Spleen (tissue), 11 donors: ENCODE results near the gene HOXC12. TPM values are rescaled to one million over a fixed set of nuclear protein-coding genes. Genes with fewer than 3 reads are reported as not detected.

Source experiments
- DNase-seq: peaks from one replicate; pipeline ENCODE4 v3.0.0-alpha.2; 2020
- H3K27ac ChIP-seq, 8 donors: fragments of 200-600 bp; sonication (generic) in 7 of 8; 1 replicate in 4 of 8; 2 replicates in 4 of 8; pipeline versions ENCODE4 v1.5.0 to v1.8.0; 2016 to 2021; ENCODE audit warnings: inconsistent platforms in 4 of 8, mild to moderate bottlenecking in 4 of 8, moderate library complexity in 1 of 8
- H3K27me3 ChIP-seq, 7 donors: fragments of 200-600 bp; sonication (generic) in 6 of 7; replicated peaks in 1 of 7; 1 replicate in 4 of 7; 2 replicates in 3 of 7; pipeline versions ENCODE4 v1.5.0 to v1.8.0; 2016 to 2021; ENCODE audit warnings: inconsistent platforms in 3 of 7, mild to moderate bottlenecking in 1 of 7
- H3K36me3 ChIP-seq, 6 donors: fragments of 200-600 bp; sonication (generic) in 5 of 6; 1 replicate in 4 of 6; 2 replicates in 2 of 6; pipeline versions ENCODE4 v1.5.0 to v1.8.0; 2016 to 2021; ENCODE audit warnings: inconsistent platforms in 2 of 6
- H3K4me1 ChIP-seq, 6 donors: fragments of 200-600 bp; sonication (generic) in 5 of 6; 1 replicate in 3 of 6; 2 replicates in 3 of 6; pipeline versions ENCODE4 v1.5.0 to v1.8.0; 2016 to 2021; ENCODE audit warnings: inconsistent platforms in 3 of 6
- H3K4me3 ChIP-seq, 8 donors: fragments of 200-600 bp; sonication (generic) in 7 of 8; 1 replicate in 4 of 8; 2 replicates in 4 of 8; pipeline versions ENCODE4 v1.5.0 to v1.8.0; 2016 to 2021; ENCODE audit warnings: inconsistent platforms in 4 of 8, mild to moderate bottlenecking in 4 of 8, moderate library complexity in 2 of 8
- H3K9me3 ChIP-seq, 8 donors: fragments of 200-600 bp; sonication (generic) in 7 of 8; 1 replicate in 4 of 8; 2 replicates in 4 of 8; pipeline versions ENCODE4 v1.5.0 to v1.8.0; 2016 to 2021; ENCODE audit warnings: inconsistent platforms in 4 of 8
- POLR2A ChIP-seq, 3 donors: fragments of 450-650 bp; IDR thresholded peaks; one replicate each; pipeline ENCODE4 v1.5.1; 2017; ENCODE audit warnings: antibody characterized with exemption in 3 of 3, mild to moderate bottlenecking in 1 of 3
- POLR2AphosphoS5 ChIP-seq, 3 donors: sonication (generic); formaldehyde crosslinking; IDR thresholded peaks; one replicate each; pipeline ENCODE4 v1.5.1; 2017; ENCODE audit warnings: antibody characterized with exemption in 3 of 3
- WGBS, 5 donors: extraction: QIAGEN DNeasy Blood & Tissue Kit in 3 of 5; methylation state at CpG; one replicate each; pipeline versions ENCODE4 v1.1.5 to v1.1.7; 2013 to 2018; 5-methylcytosine and 5-hydroxymethylcytosine counted together
- intact Hi-C: fragments of 100-400 bp; cut with DNase I; formaldehyde crosslinking; loops from one replicate; pipeline ENCODE4 v1.15.0; 2023; ENCODE audit warnings: low total_unique reads
- polyA plus RNA-seq, 3 donors: library from polyadenylated mRNA; stranded (reverse); fragments of 200-250 nt; gene quantifications; one replicate each; pipeline ENCODE4 v1.2.1, GENCODE V29; 2013
- total RNA-seq, 7 donors: library from RNA; depleted of rRNA in 3 of 7; stranded (reverse); fragments of >200 nt in 3 of 7; fragmentation: NEBNext Ultra II Directional in 4 of 7; extraction: Animal tissue kit (Norgen Biotek cat#: 25700) in 4 of 7; gene quantifications; one replicate each; pipeline versions ENCODE4 v1.1.0 to v1.2.1, GENCODE V29; 2016 to 2021
- TF ChIP-seq, protein P1 (sequence below), 11 experiments: fragments of 200-600 bp in 7 of 11; fragments of 450-650 bp in 4 of 11; sonication (generic) in 4 of 11; IDR thresholded peaks in 8 of 11; conservative IDR thresholded peaks in 3 of 11; 1 replicate in 7 of 11; 2 replicates in 4 of 11; pipeline versions ENCODE4 v1.4.0 to v1.8.0; 2016 to 2021; ENCODE audit warnings: antibody characterized with exemption in 11 of 11, inconsistent platforms in 4 of 11, mild to moderate bottlenecking in 1 of 11
- donor health status: healthy with polysubstance abuse.
- donor health status: DM: no; HTN: no; CAD: no; lungs with moderate emphysema.
- donor health status: DM: no; HTN: no; CAD: no.
- donor health status: Bipolar disorder and iron deficiency.
- donor health status: healthy.
- donor health status: DM: no; HTN: no; CAD: no.
- donor health status: DM: yes; HTN: yes; CAD: no.

Gene HOXC12
- total and polyA plus RNA-seq, 10 donors: not detected

DNA sequence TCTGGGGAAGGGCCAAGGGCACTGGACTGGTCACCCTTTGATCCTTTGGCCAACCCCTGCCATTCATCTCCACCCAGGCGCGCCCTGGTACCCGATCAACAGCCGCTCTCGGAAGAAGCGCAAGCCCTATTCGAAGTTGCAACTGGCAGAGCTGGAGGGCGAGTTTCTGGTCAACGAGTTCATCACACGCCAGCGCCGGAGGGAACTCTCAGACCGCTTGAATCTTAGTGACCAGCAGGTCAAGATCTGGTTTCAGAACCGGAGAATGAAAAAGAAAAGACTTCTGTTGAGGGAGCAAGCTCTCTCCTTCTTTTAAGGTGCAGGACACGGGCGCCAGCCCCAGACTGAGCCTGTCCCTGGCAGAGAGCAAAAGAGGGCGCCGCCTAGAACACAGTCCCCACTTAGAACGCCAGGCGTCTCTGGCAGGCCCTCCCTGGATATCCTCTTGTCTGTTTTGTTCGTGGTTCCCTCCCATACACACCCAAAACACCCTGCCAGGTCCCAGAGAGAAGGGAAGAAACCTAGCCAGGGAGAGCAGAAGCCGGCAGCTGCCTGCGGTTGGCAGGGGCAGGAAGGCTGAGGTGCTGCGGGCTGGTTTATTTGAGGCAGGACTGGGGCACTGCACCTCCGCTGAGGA lies 1.7 kb downstream of the HOXC12 start:
- intact Hi-C loops: no loop called here
- H3K27me3 ChIP-seq: peaks cover 41 to 100% (median 100%) of the 10 kb centered on the region in 7 donors
- H3K4me1 ChIP-seq: peaks cover 0 to 56% (median 18%) of the 10 kb centered on the region in 6 donors
- 6 to 12% (median 7%) methylated on average over 23 to 25 of the region's 25 CpGs for WGBS, 5 donors
- no peak overlapping the region for H3K4me3 ChIP-seq
- H3K9me3 ChIP-seq: peaks cover 0 to 7% (median 0%) of the 10 kb centered on the region in 8 donors
- H3K27ac ChIP-seq: no peak overlapping the region
- no peaks in the 10 kb centered on the region for H3K36me3 ChIP-seq
- DNase-seq: no peak
- no peak for TF ChIP-seq POLR2A (IDR thresholded peaks at IDR 0.05)
- TF ChIP-seq POLR2AphosphoS5 (IDR thresholded peaks at IDR 0.05): no peak
- TF ChIP-seq, protein P1, sequence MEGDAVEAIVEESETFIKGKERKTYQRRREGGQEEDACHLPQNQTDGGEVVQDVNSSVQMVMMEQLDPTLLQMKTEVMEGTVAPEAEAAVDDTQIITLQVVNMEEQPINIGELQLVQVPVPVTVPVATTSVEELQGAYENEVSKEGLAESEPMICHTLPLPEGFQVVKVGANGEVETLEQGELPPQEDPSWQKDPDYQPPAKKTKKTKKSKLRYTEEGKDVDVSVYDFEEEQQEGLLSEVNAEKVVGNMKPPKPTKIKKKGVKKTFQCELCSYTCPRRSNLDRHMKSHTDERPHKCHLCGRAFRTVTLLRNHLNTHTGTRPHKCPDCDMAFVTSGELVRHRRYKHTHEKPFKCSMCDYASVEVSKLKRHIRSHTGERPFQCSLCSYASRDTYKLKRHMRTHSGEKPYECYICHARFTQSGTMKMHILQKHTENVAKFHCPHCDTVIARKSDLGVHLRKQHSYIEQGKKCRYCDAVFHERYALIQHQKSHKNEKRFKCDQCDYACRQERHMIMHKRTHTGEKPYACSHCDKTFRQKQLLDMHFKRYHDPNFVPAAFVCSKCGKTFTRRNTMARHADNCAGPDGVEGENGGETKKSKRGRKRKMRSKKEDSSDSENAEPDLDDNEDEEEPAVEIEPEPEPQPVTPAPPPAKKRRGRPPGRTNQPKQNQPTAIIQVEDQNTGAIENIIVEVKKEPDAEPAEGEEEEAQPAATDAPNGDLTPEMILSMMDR (IDR thresholded peaks at IDR 0.05 in 8 of 11, conservative IDR thresholded peaks at IDR 0.05 in 3 of 11): no peak

DNA sequence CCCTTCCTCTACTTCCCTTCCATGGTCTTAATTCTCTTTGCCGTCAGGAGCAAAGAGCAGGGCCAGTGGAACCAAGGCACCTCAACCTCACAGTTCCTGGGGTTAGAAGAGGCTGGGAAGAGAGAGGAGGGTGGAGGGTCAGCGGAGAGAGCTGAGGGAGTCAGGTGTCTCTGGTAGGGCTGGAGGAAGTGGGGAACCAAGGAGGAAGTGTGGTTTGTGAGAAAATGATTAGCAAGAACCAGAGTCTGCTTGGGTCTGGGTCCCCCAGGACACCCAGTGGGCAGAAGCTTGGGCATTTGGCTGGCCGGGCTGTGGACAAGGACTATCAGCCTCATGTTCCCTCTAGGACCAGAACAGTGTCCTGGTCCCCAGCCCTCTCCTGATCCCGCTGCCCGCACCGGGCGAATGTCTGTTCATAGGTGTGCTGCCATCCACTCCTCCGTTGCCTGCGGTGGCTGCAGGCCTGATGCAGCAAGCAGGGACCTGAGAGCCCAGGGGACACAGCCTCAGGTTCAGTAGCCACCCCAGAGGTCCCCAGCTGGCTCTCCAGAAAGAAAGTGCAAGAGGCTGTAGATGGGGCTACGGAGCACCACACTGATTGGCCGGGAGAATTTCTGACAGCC lies 2.3 kb downstream of the HOXC12 start:
- DNase-seq: no peak
- TF ChIP-seq POLR2A (IDR thresholded peaks at IDR 0.05) (no peak), POLR2AphosphoS5 (IDR thresholded peaks at IDR 0.05) (no peak)
- TF ChIP-seq, protein P1 (IDR thresholded peaks at IDR 0.05 in 8 of 11, conservative IDR thresholded peaks at IDR 0.05 in 3 of 11): no peak
- peaks cover 0 to 7% (median 0%) of the 10 kb centered on the region in 8 donors for H3K9me3 ChIP-seq
- no peak overlapping the region for H3K4me3 ChIP-seq
- intact Hi-C loops: no loop called here
- H3K27me3 ChIP-seq: peaks cover 38 to 100% (median 100%) of the 10 kb centered on the region in 7 donors
- WGBS, 5 donors: 8 to 13% (median 11%) methylated on average over 10 to 11 of the region's 11 CpGs
- H3K27ac ChIP-seq: no peak overlapping the region
- no peaks in the 10 kb centered on the region for H3K36me3 ChIP-seq
- H3K4me1 ChIP-seq: peaks cover 0 to 54% (median 18%) of the 10 kb centered on the region in 6 donors

DNA sequence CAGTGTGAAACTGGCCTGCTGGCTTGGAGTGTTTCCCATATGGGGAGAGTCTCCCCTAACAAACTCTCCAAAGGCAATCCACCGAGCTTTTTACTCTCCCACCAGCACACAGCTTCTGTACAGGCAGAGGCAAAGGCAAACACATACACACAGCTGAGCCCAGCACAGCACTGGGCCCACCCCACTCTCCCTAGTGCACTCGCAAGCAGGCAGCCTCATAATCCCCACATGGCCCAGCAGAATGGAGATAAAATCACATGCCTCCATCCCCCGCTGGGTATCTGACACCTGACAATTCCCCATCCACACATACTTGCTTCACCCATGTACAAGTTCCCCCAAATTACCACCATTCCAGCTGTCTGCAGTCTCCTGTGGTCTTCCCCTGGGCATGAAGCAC lies 3.4 kb downstream of the HOXC12 start:
- no peak overlapping the region for H3K4me3 ChIP-seq
- TF ChIP-seq, protein P1 (IDR thresholded peaks at IDR 0.05 in 8 of 11, conservative IDR thresholded peaks at IDR 0.05 in 3 of 11): no peak
- TF ChIP-seq POLR2A (IDR thresholded peaks at IDR 0.05): no peak
- TF ChIP-seq POLR2AphosphoS5 (IDR thresholded peaks at IDR 0.05): no peak
- H3K27ac ChIP-seq: no peak overlapping the region
- peaks cover 34 to 100% (median 100%) of the 10 kb centered on the region in 7 donors for H3K27me3 ChIP-seq
- 15 to 29% (median 21%) methylated on average over 3 of the region's 3 CpGs for WGBS, 5 donors
- peaks cover 0 to 45% (median 19%) of the 10 kb centered on the region in 6 donors for H3K4me1 ChIP-seq
- DNase-seq: peak; percentile 27
- intact Hi-C loops: no loop called here
- H3K9me3 ChIP-seq: peaks cover 0 to 6% (median 0%) of the 10 kb centered on the region in 8 donors
- no peaks in the 10 kb centered on the region for H3K36me3 ChIP-seq

DNA sequence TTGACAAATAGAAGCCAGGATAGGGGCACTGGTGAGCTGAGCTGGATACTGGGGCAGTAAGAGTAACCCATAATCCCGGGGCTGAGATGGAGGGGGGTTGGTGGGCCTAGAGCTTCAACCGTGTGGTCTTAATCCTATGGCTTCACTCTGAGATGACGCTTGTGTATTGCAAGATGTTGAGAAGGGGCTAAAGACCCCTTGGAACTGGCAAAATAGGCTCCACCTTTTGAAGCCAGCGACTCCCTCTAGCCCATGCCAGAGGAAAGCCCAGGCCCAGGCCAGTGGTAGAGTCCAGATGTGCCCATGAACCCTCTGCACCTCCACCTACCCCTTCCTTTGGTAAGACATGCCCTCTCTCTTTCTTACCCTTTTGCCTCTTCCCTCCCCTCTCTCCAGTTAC lies 4.6 kb downstream of the HOXC12 start:
- TF ChIP-seq, protein P1 (IDR thresholded peaks at IDR 0.05 in 8 of 11, conservative IDR thresholded peaks at IDR 0.05 in 3 of 11): no peak
- TF ChIP-seq POLR2A (IDR thresholded peaks at IDR 0.05): no peak
- TF ChIP-seq POLR2AphosphoS5 (IDR thresholded peaks at IDR 0.05): no peak
- 5 to 14% (median 9%) methylated on average over 4 of the region's 4 CpGs for WGBS, 5 donors
- no peak overlapping the region for H3K4me3 ChIP-seq
- peaks cover 29 to 100% (median 100%) of the 10 kb centered on the region in 7 donors for H3K27me3 ChIP-seq
- H3K4me1 ChIP-seq: peaks cover 0 to 54% (median 27%) of the 10 kb centered on the region in 6 donors
- peaks cover 0 to 6% (median 0%) of the 10 kb centered on the region in 8 donors for H3K9me3 ChIP-seq
- DNase-seq: no peak
- intact Hi-C loops: no loop called here
- no peak overlapping the region for H3K27ac ChIP-seq
- H3K36me3 ChIP-seq: no peaks in the 10 kb centered on the region
